GM20000 (cell line): ENCODE measurements around the gene TNS4.

Experiments used
- DNase-seq: peaks from one replicate; pipeline ENCODE4 v3.0.0; 2012; ENCODE audit warnings: low spot score
- CTCF ChIP-seq: IDR thresholded peaks from 2 replicates; pipeline ENCODE4 v1.5.1; 2012; ENCODE audit warnings: mild to moderate bottlenecking, control low read depth; ENCODE audit errors: extremely low read depth, missing control alignments

TNS4 gene

GRCh38 chr17:40456396-40456951, 44.9 kb downstream of the TNS4 start:
- no peak for TF ChIP-seq CTCF
- DNase-seq, result no peak

GRCh38 chr17:40454613-40454995, 46.8 kb downstream of the TNS4 start:
- no peak for DNase-seq
- no peak for TF ChIP-seq CTCF

DNA sequence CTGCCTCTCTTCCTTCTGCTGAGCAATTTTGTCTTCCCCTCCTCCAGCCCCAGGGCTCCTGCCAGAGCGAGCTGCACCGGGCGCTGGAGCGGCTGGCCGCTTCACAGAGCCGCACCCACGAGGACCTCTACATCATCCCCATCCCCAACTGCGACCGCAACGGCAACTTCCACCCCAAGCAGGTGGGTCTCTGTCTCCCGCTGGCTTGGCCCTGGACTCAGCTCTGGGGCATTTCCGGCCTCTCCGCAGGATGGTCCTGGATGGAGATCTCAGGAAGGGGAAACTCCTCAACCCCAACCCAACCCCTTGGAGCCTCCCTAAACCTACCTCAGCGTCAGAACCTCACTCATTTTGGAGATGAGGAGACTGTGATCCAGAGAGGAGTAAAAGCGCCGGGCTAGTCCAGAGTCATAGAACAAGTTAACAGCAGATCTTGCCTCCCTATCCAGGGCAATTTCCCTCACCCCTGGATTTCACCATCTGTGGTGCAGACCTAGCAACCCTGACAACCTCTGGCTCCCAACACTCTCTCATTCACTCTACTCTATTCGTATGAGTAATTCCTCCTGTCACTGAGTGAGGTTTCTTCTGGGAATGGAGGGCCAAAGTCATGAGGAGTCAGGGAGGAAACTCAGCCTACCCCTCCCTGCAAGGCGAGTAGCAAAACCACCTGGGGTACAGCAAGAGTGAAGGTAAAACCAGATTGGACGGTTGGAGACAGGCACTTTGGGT, 47.4 kb downstream of the TNS4 start:
- no peak for DNase-seq
- no peak for TF ChIP-seq CTCF

- no peak for TF ChIP-seq CTCF
- DNase-seq, result no peak
Measured at GRCh38 chr17:40452921-40453378, 48.5 kb downstream of the TNS4 start.

DNA sequence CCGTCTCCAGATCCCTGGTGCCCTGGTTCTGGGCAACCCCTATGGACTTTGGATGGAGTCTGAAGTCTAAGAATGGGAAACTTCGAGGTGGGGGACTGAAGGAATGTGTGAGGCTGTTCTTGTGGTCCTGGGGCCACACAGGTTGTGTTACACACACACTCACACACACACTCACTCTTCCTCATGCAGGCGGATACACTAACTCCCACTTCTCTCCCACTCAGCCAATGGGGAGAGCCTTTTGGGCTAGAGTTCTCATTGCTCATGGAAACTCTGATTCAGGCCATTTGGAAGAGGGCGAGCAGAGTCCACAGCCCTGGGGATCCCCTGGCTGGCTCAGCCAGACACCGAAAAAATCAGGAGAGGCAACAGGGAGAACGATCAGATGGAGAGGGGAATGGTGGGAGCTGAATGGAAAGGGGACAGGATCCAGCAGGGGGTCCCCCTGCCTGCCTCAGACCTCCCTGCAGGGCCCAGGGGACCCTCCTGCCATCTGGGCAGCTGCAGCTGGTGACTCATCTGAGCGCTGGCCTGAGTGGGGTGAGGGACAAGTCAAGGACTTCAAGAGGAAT, 49.1 kb downstream of the TNS4 start:
- no peak for DNase-seq

GRCh38 chr17:40451420-40451819, 50.0 kb downstream of the TNS4 start:
- DNase-seq, result no peak
- no peak for TF ChIP-seq CTCF

More for the DNA sequence above, 49.1 kb downstream of the TNS4 start:
- TF ChIP-seq CTCF, result no peak

DNA sequence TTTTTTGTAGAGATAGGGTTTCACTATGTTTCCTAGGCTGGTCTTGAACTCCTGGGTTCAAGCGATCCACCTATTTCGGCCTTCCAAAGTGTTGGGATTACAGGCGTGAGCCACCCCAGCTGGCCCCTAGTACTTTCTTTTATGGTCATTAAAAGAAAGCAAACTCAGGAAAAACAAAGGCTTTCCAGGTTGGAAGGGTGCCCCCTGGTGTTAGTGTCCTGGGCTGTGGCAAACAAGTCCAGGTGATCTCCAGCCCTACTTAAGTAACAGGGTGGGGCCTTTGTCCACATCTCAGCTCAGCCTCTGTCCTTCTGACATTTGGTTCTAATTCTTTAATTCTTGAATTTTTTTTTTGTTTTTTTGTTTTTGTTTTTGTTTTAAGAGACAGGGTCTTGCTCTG, 51.2 kb downstream of the TNS4 start:
- TF ChIP-seq CTCF, result peak; percentile 31
- DNase-seq, result peak; percentile 73
